HG03103 (cell line): ENCODE data around the gene BTG4.

ENCODE experiments used
- ATAC-seq: cut with Tn5 transposase; IDR thresholded peaks from one replicate; pipeline ENCODE4 v1.9.1; 2021; ENCODE audit warnings: low read depth; ENCODE audit not compliant: unreplicated experiment

The BTG4 gene

DNA sequence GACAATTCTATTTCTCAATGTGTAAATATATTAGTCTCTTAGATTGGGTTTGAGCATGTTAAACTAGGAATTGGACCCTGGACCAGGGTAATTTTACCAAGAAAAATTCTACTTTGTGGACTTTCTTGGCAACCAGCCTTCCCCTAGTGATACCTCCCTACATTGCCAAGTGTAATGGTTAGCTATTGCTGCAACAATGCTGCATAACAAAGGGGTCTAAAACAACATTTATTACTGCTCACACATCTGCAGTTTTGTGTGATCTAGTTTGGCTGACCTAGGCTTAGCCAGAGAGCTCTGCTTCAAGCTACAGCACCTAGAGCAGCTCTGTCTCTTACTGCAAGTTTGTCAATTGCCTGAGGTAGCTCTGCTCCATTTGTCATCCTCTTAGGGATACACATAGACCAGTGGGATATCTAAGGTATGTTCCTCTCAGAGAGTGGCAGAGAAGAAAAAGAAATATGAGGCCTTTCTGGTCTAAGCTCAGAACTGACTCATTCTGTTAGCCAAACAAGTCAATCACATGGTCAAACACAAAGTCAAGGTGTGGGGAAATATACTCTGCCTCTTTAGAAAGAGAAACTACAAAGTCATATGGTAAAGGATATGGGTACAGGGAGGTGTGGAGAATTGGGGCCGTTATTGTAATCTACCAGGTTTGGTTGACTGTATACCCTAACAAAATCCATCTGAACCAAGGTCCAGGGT, 26.4 kb upstream of the BTG4 start:
- ATAC-seq: no peak

DNA sequence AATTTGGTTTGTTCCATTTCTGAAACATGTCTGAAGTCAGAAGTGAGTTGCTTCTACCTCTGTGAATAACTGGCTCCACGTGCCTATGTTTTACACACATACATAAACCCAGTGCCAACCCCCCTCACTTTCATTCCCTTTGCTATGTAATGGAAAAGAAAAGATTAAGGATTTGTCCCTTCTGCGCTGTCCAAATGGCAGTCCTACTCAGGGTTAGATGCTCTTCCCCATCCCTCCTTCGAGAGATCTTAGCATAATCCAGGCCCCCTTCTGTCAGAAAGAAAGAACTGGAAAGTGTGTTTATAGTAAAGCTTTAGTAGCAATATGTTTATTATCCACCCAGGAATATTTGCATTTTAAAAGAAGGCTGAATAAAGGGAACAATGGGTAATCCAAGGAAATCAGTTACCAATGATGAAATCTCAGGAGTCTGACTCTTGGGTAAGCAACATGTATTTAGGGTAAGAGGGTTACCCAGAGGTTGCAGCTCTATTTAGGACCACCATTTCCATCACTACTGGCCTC, 25.2 kb upstream of the BTG4 start:
- ATAC-seq: no peak

DNA sequence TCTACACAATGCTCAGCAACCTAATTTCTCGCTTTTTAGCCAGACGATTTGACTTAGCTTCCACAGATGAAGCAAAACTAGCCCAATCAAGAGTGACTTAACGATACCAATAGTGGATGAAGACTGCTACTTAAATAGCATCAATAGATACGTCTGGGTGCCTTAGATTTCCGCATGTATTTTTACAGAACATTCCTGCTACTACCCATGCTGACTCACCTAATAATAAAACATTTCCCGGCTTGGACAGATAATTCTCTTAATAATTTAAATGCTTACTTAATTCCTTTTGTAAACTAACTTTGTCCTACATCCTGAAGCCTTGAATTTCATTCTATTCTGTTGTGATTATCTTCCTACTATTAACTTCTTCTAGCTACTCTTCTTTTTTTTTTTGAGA, 23.1 kb upstream of the BTG4 start:
- ATAC-seq: no peak

DNA sequence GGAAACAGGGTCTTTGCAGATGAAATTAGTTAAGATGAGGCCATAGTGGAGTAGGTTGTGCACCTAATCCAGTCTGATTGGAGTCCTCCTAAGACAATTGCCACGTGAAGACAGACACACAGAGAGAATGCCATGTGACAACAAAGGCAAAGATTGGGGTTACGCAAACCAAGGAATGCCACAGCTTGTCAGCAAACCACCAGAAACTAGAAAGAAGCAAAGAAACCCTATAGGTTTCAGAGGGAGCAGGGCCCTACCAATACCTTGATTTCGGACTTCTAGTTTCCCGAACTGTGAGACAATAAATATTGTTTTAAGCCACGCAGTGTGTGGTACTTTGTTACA, 20.2 kb upstream of the BTG4 start:
- no peak for ATAC-seq

DNA sequence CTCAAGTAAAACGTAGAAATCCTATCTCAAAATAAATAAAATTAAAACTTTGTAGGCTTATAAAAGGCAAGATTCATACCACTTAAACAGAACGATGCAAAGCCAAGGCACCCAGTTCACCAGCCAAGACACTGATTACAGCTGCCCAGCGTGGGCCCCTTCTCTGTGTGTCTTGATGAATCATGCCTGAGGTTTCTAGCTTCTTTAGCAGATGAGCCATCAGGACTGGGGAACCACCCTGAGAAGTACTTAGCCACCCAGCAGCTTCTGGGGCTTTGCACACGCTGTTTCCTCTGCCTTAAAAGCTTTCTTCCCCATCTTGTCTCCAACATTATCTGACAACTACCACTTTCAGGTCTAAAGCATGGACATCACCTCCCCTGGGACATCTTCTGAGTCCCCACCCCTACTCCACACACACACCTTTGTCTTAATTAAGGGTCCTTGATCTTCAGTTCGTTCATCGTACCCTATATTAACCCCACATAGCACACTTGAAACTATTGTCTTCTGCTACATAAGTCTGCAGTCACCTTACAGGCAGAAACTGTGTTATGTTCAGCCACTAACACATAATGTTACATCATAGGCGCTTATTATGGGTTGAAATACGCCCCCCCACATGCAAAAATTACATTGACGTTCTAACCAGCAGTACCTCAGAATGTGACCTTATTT, 19.6 kb upstream of the BTG4 start:
- ATAC-seq: peak; percentile 74

DNA sequence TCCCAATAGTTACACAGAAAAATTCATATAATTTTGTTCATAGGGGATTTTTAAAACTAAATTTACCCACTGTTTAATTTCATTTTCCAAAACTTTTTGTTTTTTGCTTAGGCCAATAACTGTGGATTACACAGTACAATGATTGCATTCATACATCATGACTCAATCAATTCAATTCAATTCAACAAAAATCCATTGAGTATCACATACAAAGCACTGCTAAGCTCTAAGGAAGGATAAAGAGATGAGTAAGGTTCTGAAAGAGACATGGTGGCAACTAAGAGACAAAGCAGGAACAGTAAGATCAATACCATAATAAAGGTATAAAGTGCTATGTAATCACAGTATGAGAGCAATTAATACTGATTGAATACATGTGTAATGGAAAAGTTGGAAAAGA, 18.9 kb upstream of the BTG4 start:
- ATAC-seq: no peak

DNA sequence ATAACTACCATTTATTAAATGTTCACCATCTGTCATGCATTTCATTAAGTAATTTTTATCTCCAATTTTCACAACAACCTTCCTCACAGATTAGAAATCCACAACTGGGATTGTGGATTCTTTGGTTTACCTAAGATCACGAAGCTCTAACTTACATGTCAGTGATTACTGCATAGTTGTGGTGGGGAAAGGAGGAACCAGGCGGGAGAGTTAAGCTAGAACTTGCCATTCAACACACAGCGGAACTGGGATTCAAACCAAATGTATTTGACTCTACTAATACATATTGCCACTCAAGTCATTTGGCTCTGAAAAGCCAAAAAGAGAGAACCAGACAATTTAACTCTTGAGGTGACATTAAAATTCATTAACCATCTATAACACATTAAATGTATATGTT, 17.9 kb upstream of the BTG4 start:
- no peak for ATAC-seq

DNA sequence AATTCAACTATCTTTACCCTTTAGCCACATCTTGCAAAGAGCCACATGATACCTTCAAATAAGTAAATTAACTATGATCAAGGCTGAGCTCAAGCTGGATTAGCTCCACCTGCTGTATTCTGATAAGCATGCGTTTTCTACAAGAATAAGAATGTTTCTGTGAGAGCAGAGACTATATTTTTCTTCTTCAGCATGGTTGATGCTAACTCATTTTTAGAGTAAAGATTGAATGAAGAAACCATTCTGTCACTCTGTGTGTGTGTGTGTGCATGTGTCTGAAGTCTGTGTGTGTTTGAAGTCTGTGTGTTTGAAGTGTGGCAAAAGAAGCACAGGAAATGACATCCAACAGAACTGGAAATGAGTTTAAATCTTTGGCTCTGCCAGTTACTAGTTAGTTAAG, 16.4 kb upstream of the BTG4 start:
- ATAC-seq: no peak

DNA sequence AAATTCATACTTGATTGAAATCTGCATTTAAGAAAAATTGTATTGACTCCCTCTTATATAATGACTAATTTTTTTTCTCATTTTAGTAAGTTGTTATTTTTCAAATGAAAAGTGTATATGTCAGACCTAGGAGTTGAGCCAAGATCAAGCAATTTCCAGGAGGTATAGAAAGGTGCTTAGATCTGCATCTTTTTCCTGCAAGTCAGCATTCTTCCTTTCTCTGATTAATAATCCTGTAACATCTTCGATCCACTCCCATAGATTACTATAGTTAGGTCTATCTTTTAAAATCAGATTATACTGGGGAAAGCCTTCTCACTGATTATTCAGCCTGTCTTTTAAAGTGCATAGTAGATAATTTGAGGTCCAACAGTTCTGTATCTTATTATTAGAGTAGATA, 15.1 kb upstream of the BTG4 start:
- ATAC-seq: no peak

DNA sequence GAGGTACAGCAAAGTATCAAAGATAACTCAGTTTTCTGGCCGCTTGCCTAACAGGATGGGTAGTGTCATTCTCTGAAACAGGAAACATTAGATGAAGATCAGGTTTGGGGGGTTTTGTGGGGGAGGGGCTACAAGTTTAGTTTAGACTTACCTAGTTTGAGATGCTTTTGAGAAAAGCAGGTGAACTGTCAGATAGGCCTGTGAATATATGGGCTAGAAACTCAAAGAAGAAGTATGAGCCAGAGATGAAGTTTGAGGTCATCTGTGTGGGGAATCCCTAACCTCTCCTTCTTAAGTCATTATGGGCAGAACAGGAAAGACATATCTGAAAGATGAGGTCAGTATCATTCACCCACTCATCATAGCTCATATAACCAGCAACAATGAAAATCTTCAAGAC, 14.3 kb upstream of the BTG4 start:
- no peak for ATAC-seq

DNA sequence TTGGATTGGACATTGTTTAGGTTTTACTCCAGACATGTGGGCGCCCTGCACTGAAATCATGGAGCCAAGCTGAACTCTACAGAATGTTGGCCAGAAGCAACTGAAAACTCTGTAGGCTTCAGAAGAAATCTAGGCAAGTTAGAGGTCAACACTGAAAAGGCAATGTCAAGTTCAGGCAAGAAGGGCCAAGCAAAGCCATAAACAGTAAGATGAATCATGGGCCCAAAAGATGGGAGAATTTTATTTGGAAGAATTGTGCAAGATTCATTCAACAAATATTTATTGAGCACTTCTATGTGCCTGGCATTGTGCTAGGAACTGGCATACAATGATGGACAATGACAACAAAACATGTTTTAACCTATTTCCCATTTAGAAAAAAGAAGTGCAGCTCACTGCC, 13.3 kb upstream of the BTG4 start:
- ATAC-seq: no peak

DNA sequence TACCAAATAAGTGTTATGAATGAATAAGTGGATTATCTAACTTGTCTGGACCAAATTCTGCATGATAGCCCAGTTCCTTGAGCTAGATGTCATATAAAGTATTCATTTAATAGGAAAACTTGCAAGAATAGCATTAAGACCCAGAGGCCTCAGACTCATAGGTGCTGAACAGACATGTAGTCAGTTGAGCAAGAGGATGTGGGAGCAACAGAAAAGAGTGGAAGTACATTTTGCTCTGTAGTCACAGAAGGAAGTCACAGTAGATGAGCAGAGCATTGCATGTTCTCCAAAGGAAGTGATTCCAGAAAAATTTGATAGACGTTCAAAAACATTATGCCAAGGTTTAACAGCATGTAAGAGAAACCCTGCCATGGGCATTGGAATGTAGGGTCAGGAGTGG, 11.9 kb upstream of the BTG4 start:
- no peak for ATAC-seq

DNA sequence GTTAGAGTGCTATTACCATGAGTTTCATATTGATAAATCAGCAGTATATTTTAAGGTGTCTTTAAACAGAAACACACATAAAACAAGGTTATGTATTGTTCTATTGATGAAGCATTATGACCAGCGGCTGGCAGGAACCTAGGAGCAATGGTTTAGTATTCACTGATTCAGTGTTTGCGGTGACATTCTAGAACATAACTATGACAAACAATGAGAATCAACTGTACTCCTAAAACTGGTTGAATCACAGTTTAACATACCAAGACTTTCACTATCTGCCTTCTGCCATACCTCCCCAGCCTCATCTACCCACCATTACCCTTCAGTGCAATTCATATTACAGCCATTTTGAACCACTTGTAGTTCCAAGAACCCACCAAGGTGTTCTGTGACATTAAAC, 11.2 kb upstream of the BTG4 start:
- ATAC-seq: no peak

DNA sequence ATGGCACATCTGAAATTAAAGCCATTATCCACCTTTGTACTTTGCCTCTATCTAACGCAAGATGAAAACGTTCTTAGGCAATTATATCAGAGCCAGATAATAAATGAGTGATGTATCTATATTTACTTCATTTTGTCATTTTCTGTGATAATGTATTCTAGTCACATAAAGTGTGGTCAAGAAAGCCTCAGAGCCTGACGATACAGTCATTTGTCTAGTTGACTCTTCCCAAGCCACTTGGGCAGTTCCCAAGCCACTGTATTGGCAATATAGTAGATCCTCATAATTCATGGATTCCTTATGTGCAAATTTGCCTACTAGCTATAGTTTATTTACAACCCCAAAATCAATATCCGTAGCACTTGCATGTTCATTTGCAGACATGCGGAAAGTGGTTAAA, 10.2 kb upstream of the BTG4 start:
- no peak for ATAC-seq

DNA sequence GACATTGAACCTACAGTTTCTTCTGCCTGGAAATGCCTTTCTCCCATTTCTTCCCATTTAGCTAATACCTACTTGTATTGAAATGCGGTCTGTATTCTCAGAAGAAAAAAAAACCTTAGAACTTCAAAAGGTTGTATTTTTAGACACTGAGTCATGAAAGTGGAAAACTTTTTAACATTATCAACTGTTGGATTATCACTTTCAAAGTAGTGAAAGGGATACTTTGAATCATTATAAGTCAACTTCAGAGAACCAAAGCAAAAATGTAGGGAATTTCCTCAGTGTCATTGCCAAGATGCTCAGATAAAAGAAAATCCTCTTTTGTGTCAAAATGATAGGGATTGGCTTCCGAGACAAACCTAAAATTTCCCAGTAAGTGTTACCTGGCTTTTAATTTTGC, 8.9 kb upstream of the BTG4 start:
- no peak for ATAC-seq

DNA sequence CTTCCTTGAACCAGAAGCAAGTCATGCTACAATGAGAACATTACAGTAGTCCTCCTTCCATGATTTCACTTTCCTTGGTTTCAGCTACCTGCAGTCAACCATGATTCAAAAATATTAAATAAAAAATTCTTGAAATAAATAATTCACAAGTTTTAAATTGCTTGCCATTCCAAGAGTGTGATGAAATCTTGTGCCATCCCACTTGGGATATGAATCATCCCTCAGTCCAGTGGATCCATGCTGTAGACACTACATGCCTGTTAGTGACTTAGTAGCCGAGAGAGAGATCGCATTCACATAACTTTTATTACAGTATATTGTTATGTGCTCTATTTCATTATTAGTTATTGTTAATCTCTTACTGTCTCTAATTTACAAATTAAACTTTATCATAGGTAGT, 8.4 kb upstream of the BTG4 start:
- no peak for ATAC-seq

DNA sequence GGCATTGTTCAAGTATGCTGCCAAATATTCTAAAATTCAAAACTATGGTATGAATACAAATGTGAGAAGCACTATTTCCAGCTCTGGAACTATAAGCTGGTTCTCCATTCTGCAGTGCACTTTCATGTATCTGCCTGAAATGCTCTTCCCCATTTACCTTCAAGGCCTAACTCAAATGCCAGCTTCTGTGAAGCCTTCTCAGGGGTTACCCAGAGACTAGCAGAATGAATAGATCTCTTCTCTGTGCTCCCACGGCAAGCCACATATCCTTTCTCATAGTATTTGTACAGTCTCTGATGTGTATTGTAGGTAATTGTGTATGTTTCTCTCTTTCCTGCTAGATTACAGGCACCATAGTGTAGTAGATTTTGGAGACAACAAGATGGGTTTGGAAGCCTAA, 6.5 kb upstream of the BTG4 start:
- no peak for ATAC-seq

DNA sequence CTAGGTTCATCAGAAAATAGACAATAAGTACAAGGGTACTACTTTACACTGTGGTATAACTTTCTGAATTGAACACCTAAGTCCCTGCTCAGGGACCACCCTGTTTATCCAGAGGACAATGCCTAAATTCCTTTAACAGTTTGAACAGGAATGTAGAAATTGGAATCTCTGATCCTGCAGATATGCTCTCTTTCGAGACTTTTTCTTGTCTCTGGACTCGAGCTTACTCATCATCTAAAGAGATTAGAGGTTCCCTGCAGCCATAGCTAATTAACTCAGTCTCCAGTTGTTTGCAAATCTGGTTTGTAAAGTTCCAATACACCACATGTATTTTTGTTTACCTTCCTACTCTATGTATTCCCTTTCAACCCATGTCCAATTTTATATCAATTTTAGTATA, 3.4 kb upstream of the BTG4 start:
- ATAC-seq: no peak

DNA sequence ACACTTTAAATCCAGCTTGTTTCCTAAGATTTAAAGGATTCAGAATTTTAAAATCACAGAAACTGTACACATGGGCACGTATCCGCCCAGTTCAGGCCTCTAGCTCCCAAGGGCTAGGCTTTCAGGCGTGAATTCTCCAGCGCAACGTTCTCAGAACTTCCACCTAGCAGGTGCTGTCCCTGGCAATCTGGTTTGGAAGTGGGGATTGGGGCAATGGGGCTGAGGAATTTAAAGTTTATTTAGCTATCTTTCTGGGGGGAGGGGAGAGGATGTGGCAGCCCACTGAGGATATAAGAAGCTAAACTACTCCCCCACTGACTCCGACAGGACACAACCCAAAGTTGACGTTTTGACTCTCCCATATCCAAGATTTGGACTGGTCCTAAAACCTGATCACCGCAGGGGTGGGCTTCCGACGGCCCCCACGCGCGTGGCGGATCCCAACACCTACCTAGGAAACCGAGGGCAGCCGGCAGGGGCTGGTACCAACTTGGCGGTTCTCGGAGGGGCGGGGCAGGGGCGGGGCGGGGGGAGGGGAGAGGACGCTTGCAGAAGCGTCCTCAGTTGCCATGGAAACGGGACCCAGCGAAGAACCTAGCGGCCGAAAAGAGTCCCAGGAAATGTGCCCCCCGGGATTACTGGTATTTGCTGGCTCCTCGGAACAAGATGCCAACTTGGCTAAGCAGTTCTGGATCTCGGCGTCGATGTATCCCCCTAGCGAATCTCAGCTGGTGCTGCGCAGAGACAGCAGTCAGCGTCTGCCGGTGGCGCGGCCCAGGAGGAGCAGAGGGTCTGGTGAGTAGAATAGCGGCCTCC, 2.2 kb upstream of the BTG4 start, which contains the start of gene HOATZ:
HOATZ (plus strand) TSS at position 563 of the 816 bp plus-strand sequence; CDS start at position 570, 7 bp downstream.
- ATAC-seq: no peak

DNA sequence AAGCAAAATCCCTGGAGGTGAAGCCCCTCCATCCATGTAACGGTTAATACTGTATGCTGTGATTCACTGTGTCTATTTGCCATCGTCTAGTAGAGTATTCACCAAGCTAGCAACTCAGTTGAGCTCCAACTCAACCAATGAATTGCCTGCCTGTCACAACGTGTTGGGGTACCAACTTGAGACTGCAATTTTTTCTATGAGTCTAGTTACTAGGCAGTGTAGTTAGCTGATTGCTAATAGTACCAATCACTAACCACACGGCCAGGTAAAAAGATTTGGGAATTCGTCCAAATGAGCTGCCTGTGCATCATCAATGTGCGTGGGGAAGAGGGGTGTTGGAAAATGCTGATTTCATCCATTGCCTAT, 1.0 kb upstream of the BTG4 start:
- ATAC-seq: no peak

DNA sequence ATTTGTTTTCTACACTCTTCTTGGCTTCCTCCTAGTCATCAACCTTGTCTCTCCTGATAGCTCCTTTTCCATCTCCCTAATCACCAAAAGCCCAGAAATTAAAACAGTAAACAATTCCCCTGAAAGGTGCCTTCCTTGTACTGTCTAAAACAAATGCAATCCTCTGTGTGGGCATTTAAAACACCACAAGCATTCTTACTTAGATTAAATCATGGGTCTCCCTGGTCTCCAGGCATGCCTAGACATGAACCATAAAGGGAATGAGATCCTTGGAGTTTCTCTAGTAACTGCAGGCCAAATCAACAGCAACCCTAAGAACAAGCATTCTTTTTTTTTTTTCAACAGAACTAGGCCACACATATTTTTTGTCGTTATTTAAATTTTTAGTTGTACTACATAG, 1.9 kb downstream of the BTG4 start:
- ATAC-seq: no peak

DNA sequence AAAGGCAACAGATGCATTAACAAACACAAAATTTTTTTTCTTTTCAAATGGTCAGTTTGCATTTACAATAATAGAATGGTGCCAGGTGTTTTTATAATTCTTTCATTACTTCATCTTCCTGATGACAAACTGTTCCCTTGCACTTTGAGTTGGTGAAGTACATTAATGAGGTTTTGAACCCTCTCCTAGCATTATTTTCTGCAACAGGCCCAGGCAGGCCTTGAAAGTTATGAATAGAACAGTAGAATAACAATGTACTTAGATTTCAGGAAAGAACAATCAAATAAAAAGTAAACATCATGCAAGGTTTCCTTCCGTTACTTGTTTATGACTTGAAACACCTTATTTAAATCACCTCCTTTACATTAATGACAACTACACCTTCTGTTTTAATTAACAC, 9.6 kb downstream of the BTG4 start:
- ATAC-seq: no peak
